ENCODE measurements around the gene MEX3B. TPM values are rescaled to one million over a fixed set of nuclear protein-coding genes. Genes with fewer than 3 reads are reported as not detected.
A peak's percentile ranks its signal among the peaks of the same experiment; 100 is the strongest.

Gene MEX3B
- total RNA-seq, 2 donors from 2014 or later, result 1.9 to 2.4 TPM

- no peaks in the 10 kb centered on the region for H3K36me3 ChIP-seq
- TF ChIP-seq CTCF (IDR thresholded peaks at IDR 0.05), result no peak
- H3K27ac ChIP-seq, result no peak overlapping the region
- H3K27me3 ChIP-seq, result peaks cover 0 to 7% of the 10 kb centered on the region in 2 donors
- no peaks in the 10 kb centered on the region for H3K9me3 ChIP-seq
- H3K4me1 ChIP-seq, result no peaks in the 10 kb centered on the region
- DNase-seq (ENCODE audit: low spot score), result no peak
- no peak overlapping the region for H3K4me3 ChIP-seq
Observed at GRCh38 chr15:82058026-82058425, 12.2 kb upstream of the MEX3B start.

GRCh38 chr15:82056958-82057823 is 11.4 kb upstream of the MEX3B start:
- Histone ChIP-seq H3K36me3 (no peaks in the 10 kb centered on the region), H3K4me3 (no peak overlapping the region)

GRCh38 chr15:82052751-82053150 is 6.9 kb upstream of the MEX3B start:
- Histone ChIP-seq H3K27ac (no peak overlapping the region), H3K4me3 (no peak overlapping the region), H3K27me3 (peaks cover 0 to 4% of the 10 kb centered on the region in 2 donors), H3K9me3 (no peaks in the 10 kb centered on the region), H3K4me1 (peaks cover 0 to 2% of the 10 kb centered on the region in 2 donors), H3K36me3 (no peaks in the 10 kb centered on the region)
- no peak for DNase-seq (ENCODE audit: low spot score)
- no peak for TF ChIP-seq CTCF (IDR thresholded peaks at IDR 0.05)

More at GRCh38 chr15:82056958-82057823, 11.4 kb upstream of the MEX3B start:
- no peaks in the 10 kb centered on the region for H3K9me3 ChIP-seq
- no peak for TF ChIP-seq CTCF (IDR thresholded peaks at IDR 0.05)
- H3K27me3 ChIP-seq, result peaks cover 0 to 7% of the 10 kb centered on the region in 2 donors
- no peak for DNase-seq (ENCODE audit: low spot score)
- H3K4me1 ChIP-seq, result no peaks in the 10 kb centered on the region
- H3K27ac ChIP-seq, result no peak overlapping the region

GRCh38 chr15:82051664-82052063 is 5.8 kb upstream of the MEX3B start:
- TF ChIP-seq CTCF (IDR thresholded peaks at IDR 0.05), result peak in 1 of 2 donors; percentile 15
- H3K4me3 ChIP-seq, result no peak overlapping the region
- no peak overlapping the region for H3K27ac ChIP-seq

GRCh38 chr15:82048811-82049210 is 3.0 kb upstream of the MEX3B start:
- no peak overlapping the region for H3K27ac ChIP-seq
- H3K4me1 ChIP-seq, result peaks cover 0 to 18% of the 10 kb centered on the region in 2 donors
- H3K4me3 ChIP-seq, result no peak overlapping the region
- H3K27me3 ChIP-seq, result no peaks in the 10 kb centered on the region
- no peak for TF ChIP-seq CTCF (IDR thresholded peaks at IDR 0.05)
- DNase-seq (ENCODE audit: low spot score), result no peak
- no peaks in the 10 kb centered on the region for H3K36me3 ChIP-seq
- H3K9me3 ChIP-seq, result no peaks in the 10 kb centered on the region

More at GRCh38 chr15:82051664-82052063, 5.8 kb upstream of the MEX3B start:
- H3K27me3 ChIP-seq, result no peaks in the 10 kb centered on the region
- H3K9me3 ChIP-seq, result no peaks in the 10 kb centered on the region
- no peaks in the 10 kb centered on the region for H3K36me3 ChIP-seq
- peaks cover 0 to 8% of the 10 kb centered on the region in 2 donors for H3K4me1 ChIP-seq
- no peak for DNase-seq (ENCODE audit: low spot score)
